Trophoblast cell (in vitro differentiated cells and primary cell): ENCODE measurements around the gene SLC45A3.

ENCODE experiments used
- DNase-seq, 2 donors: peaks; one replicate each; pipeline ENCODE4 v3.0.0-alpha.2; 2016
- H2AFZ ChIP-seq: 2 replicates; pipeline ENCODE4 v1.6.1; 2013; ENCODE audit warnings: low read length, moderate library complexity, mild to moderate bottlenecking; ENCODE audit not compliant: insufficient read depth, poor library complexity
- H2AK5ac ChIP-seq: 2 replicates; pipeline ENCODE4 v1.6.1; 2013; ENCODE audit warnings: mild to moderate bottlenecking, low read length
- H2BK120ac ChIP-seq: 2 replicates; pipeline ENCODE4 v1.6.1; 2013; ENCODE audit warnings: low read length, mild to moderate bottlenecking, moderate library complexity; ENCODE audit not compliant: insufficient read depth, poor library complexity
- H2BK12ac ChIP-seq: 2 replicates; pipeline ENCODE4 v1.6.1; 2013; ENCODE audit warnings: mild to moderate bottlenecking, low read length, moderate library complexity
- H2BK5ac ChIP-seq: 2 replicates; pipeline ENCODE4 v1.6.1; 2013; ENCODE audit warnings: low read length, low read depth, moderate library complexity, mild to moderate bottlenecking; ENCODE audit not compliant: poor library complexity
- H3K14ac ChIP-seq: 2 replicates; pipeline ENCODE4 v1.6.1; 2013; ENCODE audit warnings: mild to moderate bottlenecking, low read length
- H3K18ac ChIP-seq: 2 replicates; pipeline ENCODE4 v1.6.1; 2013; ENCODE audit warnings: mild to moderate bottlenecking, low read length
- H3K23ac ChIP-seq: 2 replicates; pipeline ENCODE4 v1.6.1; 2013; ENCODE audit warnings: low read length
- H3K27ac ChIP-seq: 2 replicates; pipeline ENCODE4 v1.5.1; 2013; ENCODE audit warnings: low read depth, mild to moderate bottlenecking, inconsistent platforms, low read length, moderate library complexity
- H3K27me3 ChIP-seq: 2 replicates; pipeline ENCODE4 v1.6.1; 2013; ENCODE audit warnings: inconsistent platforms, mild to moderate bottlenecking, low read length, moderate library complexity; ENCODE audit not compliant: insufficient read depth
- H3K36me3 ChIP-seq, 2 experiments: 1 replicate in 1 of 2; 2 replicates in 1 of 2; pipeline ENCODE4 v1.6.1; 2013; ENCODE audit warnings: low read length in 2 of 2, mild to moderate bottlenecking in 2 of 2, moderate library complexity in 1 of 2; ENCODE audit not compliant: insufficient read depth in 2 of 2, control insufficient read depth in 1 of 2
- H3K4ac ChIP-seq: 2 replicates; pipeline ENCODE4 v1.6.1; 2013; ENCODE audit warnings: low read depth, mild to moderate bottlenecking, low read length, moderate library complexity
- H3K4me1 ChIP-seq, 2 experiments: 1 replicate in 1 of 2; 2 replicates in 1 of 2; pipeline ENCODE4 v1.6.1; 2013; ENCODE audit warnings: low read length in 2 of 2, mild to moderate bottlenecking in 2 of 2, moderate library complexity in 1 of 2; ENCODE audit not compliant: insufficient read depth in 2 of 2, control insufficient read depth in 1 of 2
- H3K4me2 ChIP-seq: 2 replicates; pipeline ENCODE4 v1.6.1; 2013; ENCODE audit warnings: inconsistent platforms, mild to moderate bottlenecking, low read length, moderate library complexity
- H3K4me3 ChIP-seq: 2 replicates; pipeline ENCODE4 v1.5.1; 2013; ENCODE audit warnings: mild to moderate bottlenecking, low read depth, low read length, inconsistent platforms
- H3K79me1 ChIP-seq: one replicate; pipeline ENCODE4 v1.6.1; 2013; ENCODE audit warnings: low read length
- H3K79me2 ChIP-seq: 2 replicates; pipeline ENCODE4 v1.6.1; 2013; ENCODE audit warnings: low read length, mild to moderate bottlenecking; ENCODE audit not compliant: control insufficient read depth, insufficient read depth, poor library complexity
- H3K9ac ChIP-seq: 2 replicates; pipeline ENCODE4 v1.6.1; 2013; ENCODE audit warnings: mild to moderate bottlenecking, low read length
- H3K9me3 ChIP-seq: 2 replicates; pipeline ENCODE4 v1.6.1; 2013; ENCODE audit warnings: low read depth, mild to moderate bottlenecking, control low read depth, inconsistent platforms, low read length; ENCODE audit not compliant: insufficient read depth
- H4K12ac ChIP-seq: 2 replicates; pipeline ENCODE4 v1.6.1; 2013; ENCODE audit warnings: low read depth, mild to moderate bottlenecking, low read length, moderate library complexity
- H4K8ac ChIP-seq: 2 replicates; pipeline ENCODE4 v1.6.1; 2013; ENCODE audit warnings: low read depth, mild to moderate bottlenecking, low read length, moderate library complexity
- H4K91ac ChIP-seq: one replicate; pipeline ENCODE4 v1.6.1; 2013; ENCODE audit warnings: low read depth, mild to moderate bottlenecking, low read length, moderate library complexity
- WGBS: extraction: QIAGEN DNeasy Blood & Tissue Kit; methylation state at CpG from one replicate; pipeline ENCODE4 v1.1.7; 2013; ENCODE audit warnings: missing lambda C conversion rate; ENCODE audit not compliant: insufficient read length, insufficient coverage; ENCODE audit errors: extremely low coverage; 5-methylcytosine and 5-hydroxymethylcytosine counted together

Gene SLC45A3

GRCh38 chr1:205632669-205633169, 47.6 kb downstream of the SLC45A3 start:
- Histone ChIP-seq H2AK5ac (no peak overlapping the region), H3K4ac (no peak overlapping the region), H2BK5ac (no peak overlapping the region), H3K27ac (no peak overlapping the region), H3K9me3 (no peaks in the 10 kb centered on the region), H2BK120ac (no peak overlapping the region), H3K18ac (no peak overlapping the region), H3K79me1 (peaks cover 8% of the 10 kb centered on the region), H3K79me2 (peaks cover 14% of the 10 kb centered on the region), H2BK12ac (no peak overlapping the region), H3K36me3 (no peaks in the 10 kb centered on the region), H3K9ac (no peak overlapping the region), H3K23ac (no peak overlapping the region), H4K12ac (no peak overlapping the region), H3K14ac (no peak overlapping the region), H4K91ac (no peak overlapping the region), H3K4me1 (peaks cover 0 to 2% of the 10 kb centered on the region in 2 experiments), H4K8ac (no peak overlapping the region), H3K27me3 (no peaks in the 10 kb centered on the region), H3K4me2 (peak overlapping the region; percentile 83), H3K4me3 (no peak overlapping the region), H2AFZ (no peak overlapping the region)
- whole genome bisulfite sequencing, result no CpG with 5 or more reads among the region's 3 CpGs
- DNase-seq, result peak in 1 of 2 donors; percentile 8

DNA sequence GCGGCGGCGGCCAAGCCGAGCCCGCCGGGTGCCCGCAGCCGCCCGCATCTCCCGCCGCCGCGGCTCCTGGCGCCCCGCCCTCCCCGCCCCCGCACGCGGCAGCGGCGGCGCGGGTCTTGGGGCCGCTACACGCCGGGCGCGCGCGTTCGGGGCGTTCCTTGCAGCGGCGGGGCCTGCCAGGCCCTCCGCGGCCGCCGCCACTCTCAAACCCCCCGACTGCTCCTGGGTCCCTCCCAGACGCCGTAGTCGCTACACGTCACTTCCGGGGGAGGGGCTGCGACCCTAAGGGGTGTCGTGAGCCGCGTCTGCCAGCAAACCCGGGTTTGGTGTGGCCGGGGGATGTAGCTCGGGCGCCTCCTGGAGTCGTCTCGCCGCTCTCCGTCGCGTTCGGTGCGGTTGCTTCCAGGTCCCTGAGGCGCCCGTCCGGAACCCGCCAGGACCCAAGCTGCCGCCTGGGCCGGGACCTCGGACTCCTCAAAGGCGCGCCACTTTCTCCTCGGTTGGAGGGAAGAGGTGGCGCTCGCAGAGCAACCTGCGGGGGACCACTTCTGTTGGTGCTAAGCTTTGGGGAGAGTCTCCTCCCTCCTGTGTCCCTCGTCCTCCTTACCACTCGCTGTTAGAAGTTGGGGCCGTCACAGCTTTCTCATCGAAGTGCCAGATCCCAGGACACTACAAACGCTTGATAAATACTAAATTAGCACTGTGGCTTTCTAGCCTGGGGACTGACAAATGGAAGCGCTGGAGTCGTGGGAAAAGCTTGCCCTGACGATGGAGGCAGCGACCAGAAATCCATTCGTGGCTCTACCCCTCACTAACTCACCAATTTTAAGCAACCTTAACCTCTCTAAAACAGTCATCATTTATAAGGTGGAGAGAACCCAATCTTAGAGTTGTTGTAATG, 48.3 kb downstream of the SLC45A3 start, which contains the start of gene ELK4:
Gene ELK4, minus strand, starts transcription at position 244 of the 901 bp plus-strand sequence. CDS start 8,129 bp downstream, outside the sequence.
- H3K4me1 ChIP-seq, result peaks cover 0 to 2% of the 10 kb centered on the region in 2 experiments
- peak within 1 kb of the TSS; percentile 99 for H4K91ac ChIP-seq
- peak within 1 kb of the TSS; percentile 97 for H3K4ac ChIP-seq
- H2AFZ ChIP-seq, result peak within 1 kb of the TSS; percentile 99
- H3K18ac ChIP-seq, result peak within 1 kb of the TSS; percentile 100
- peak within 1 kb of the TSS; percentile 99 for H3K27ac ChIP-seq
- H3K79me2 ChIP-seq, result peaks cover 14% of the 10 kb centered on the region
- peak within 1 kb of the TSS; percentile 76 for H3K4me3 ChIP-seq
- WGBS, result no CpG with 5 or more reads among the region's 83 CpGs
- H3K23ac ChIP-seq, result no peak within 1 kb of the TSS
- peak within 1 kb of the TSS; percentile 69 for H2AK5ac ChIP-seq
- peak within 1 kb of the TSS; percentile 100 for H4K8ac ChIP-seq
- peak within 1 kb of the TSS; percentile 83 for H3K4me2 ChIP-seq
- peak within 1 kb of the TSS; percentile 95 for H3K9ac ChIP-seq
- peak within 1 kb of the TSS; percentile 98 for H2BK5ac ChIP-seq
- no peaks in the 10 kb centered on the region for H3K9me3 ChIP-seq
- H2BK12ac ChIP-seq, result peak within 1 kb of the TSS; percentile 66
- H3K79me1 ChIP-seq, result peaks cover 8% of the 10 kb centered on the region
- peak; percentile 97 to 98 for DNase-seq
- no peaks in the 10 kb centered on the region for H3K27me3 ChIP-seq
- H3K36me3 ChIP-seq, result no peaks in the 10 kb centered on the region
- peak within 1 kb of the TSS; percentile 96 for H2BK120ac ChIP-seq
- peak within 1 kb of the TSS; percentile 99 for H3K14ac ChIP-seq
- peak within 1 kb of the TSS; percentile 99 for H4K12ac ChIP-seq

DNA sequence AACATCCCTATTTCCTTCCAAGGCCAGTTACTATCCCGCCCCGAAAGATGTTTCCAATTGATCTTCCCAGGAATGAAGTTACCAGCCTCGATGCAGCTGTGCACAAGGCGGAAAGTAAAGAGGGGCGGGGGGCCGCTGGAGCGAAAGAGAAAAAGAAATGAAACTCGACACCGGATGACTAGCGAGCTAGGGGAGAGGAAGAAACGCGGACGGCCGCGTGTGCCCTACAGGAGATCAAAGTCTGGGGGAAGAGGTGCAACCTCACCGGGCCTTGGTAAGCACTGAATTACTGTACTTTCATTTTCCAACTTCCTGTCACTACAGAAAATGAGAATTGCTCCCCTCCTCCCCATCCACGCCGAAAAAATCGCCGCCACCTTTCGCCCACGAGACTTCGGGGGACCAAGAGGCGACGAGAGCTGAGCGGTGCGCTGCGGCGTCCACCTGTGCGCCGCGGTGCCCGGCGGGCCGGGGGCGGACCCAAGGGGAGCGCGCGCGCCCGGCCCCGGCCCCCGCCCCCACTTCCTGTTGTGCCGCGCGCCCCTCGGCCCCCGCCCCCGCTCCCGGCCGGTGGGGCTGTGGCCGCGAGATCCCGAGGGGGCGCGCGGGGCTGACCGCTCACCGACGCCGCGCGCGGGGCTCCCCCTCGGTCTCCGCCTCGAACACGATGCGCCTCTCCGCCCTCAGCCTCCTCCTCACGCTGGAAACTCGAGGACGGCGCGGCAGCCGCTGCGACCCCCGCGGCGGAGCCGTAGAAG, 49.1 kb downstream of the SLC45A3 start:
- Histone ChIP-seq H2AK5ac (peak overlapping the region; percentile 69), H3K27ac (peak overlapping the region; percentile 99), H2BK5ac (peak overlapping the region; percentile 98), H3K79me2 (peaks cover 14% of the 10 kb centered on the region), H3K4me2 (peak overlapping the region; percentile 83), H3K23ac (no peak overlapping the region), H3K36me3 (no peaks in the 10 kb centered on the region), H4K91ac (peak overlapping the region; percentile 99), H3K79me1 (peaks cover 8% of the 10 kb centered on the region), H3K4me1 (peaks cover 0 to 2% of the 10 kb centered on the region in 2 experiments), H4K12ac (peak overlapping the region; percentile 99), H3K4me3 (peak overlapping the region; percentile 76), H3K9ac (peak overlapping the region; percentile 55), H3K18ac (peak overlapping the region; percentile 100), H3K4ac (peak overlapping the region; percentile 97), H4K8ac (peak overlapping the region; percentile 100), H2BK120ac (peak overlapping the region; percentile 96), H3K14ac (peak overlapping the region; percentile 99), H2BK12ac (peak overlapping the region; percentile 66), H2AFZ (peak overlapping the region; percentile 99), H3K27me3 (no peaks in the 10 kb centered on the region), H3K9me3 (no peaks in the 10 kb centered on the region)
- no CpG with 5 or more reads among the region's 81 CpGs for WGBS
- peak; percentile 51 to 63 for DNase-seq

DNA sequence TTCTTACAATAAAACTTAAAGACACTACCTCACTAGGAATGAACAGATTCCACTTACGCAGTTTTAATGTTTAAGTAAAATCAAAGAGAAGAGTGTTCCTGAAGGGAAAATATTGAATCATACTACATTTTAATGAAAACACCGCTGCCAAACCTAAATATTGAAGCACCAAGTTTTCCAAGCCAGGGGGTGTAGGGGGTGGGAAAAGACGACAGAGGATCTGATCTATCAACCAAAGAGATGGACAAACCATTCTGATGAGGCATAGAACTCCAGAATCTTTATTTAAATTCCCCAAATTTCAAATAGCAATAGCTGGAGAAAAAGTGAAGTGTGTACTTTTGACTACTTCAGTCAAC, 49.7 kb downstream of the SLC45A3 start:
- peaks cover 8% of the 10 kb centered on the region for H3K79me1 ChIP-seq
- peak overlapping the region; percentile 65 for H3K4me2 ChIP-seq
- H4K12ac ChIP-seq, result no peak overlapping the region
- no peak overlapping the region for H3K4me3 ChIP-seq
- H3K4ac ChIP-seq, result no peak overlapping the region
- no peak overlapping the region for H2BK5ac ChIP-seq
- no peaks in the 10 kb centered on the region for H3K36me3 ChIP-seq
- no peak overlapping the region for H3K9ac ChIP-seq
- no peak overlapping the region for H2BK120ac ChIP-seq
- no peak overlapping the region for H2AFZ ChIP-seq
- DNase-seq, result no peak
- H3K9me3 ChIP-seq, result no peaks in the 10 kb centered on the region
- no peak overlapping the region for H3K23ac ChIP-seq
- H4K91ac ChIP-seq, result no peak overlapping the region
- peak overlapping the region; percentile 100 for H4K8ac ChIP-seq
- H3K18ac ChIP-seq, result no peak overlapping the region
- no peaks in the 10 kb centered on the region for H3K27me3 ChIP-seq
- H2BK12ac ChIP-seq, result no peak overlapping the region
- H2AK5ac ChIP-seq, result no peak overlapping the region
- no CpG with 5 or more reads among the region's 3 CpGs for WGBS
- H3K14ac ChIP-seq, result no peak overlapping the region
- peaks cover 14% of the 10 kb centered on the region for H3K79me2 ChIP-seq
- H3K4me1 ChIP-seq, result peaks cover 0 to 2% of the 10 kb centered on the region in 2 experiments
- peak overlapping the region; percentile 99 for H3K27ac ChIP-seq
